ENCODE measurements around the gene PUM2. TPM values are rescaled to one million over a fixed set of nuclear protein-coding genes. Genes with fewer than 3 reads are reported as not detected.
A peak's percentile ranks its signal among the peaks of the same experiment; 100 is the strongest.

The PUM2 gene
- total RNA-seq, 1 donor from 2014 or later: 48.0 TPM

DNA sequence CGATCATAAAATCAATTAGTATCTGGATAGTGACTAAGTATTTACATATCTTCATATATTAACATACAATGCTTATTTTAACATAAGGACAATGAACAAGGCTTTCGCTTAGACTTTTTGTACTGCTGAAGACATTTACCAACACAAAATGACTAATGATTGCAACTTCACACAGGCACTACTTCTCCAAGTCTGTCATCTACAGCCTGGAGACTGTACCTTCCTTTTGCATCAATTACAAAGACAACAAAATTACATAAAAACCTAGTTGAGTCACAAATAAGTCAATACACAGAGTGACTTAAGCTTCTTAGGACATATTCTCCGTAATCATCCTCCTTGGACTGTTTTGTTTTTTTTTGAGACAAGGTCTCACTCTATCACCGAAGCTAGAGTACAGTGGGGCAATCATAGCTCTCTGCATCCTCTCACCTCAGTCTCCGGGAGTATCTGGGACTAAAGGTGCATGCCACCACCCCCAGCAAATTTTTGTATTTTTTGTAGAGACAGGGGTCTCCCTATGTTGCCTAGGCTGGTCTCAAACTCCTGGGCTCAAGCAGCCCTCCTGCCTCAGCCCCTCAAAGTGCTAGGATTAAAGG lies 15.9 kb downstream of the PUM2 start:
- no peak for DNase-seq

GRCh38 chr2:20333738-20334137 lies 16.9 kb downstream of the PUM2 start:
- DNase-seq: no peak

- no peak for DNase-seq
These were observed 20.5 kb downstream of the PUM2 start for GRCh38 chr2:20330192-20330591.

DNA sequence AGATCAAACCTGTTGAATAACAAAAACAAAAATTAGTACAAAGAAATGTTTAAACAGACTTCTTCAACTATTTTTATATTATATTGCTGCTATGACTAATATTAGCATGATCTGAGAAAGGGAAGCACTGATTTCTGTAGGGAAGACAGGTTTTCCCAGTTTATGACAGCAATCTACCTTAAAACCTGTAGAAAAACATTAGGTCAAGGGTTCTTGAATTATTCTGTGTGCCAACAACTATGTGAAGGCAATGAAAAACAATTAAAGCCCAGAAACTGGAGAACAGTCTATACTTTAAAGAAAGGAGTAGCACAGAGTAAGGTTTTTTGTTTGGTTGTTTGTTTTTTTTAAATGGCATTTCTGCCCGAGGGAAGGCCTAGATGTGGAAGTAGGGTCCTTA lies 23.3 kb downstream of the PUM2 start:
- no peak for DNase-seq

DNA sequence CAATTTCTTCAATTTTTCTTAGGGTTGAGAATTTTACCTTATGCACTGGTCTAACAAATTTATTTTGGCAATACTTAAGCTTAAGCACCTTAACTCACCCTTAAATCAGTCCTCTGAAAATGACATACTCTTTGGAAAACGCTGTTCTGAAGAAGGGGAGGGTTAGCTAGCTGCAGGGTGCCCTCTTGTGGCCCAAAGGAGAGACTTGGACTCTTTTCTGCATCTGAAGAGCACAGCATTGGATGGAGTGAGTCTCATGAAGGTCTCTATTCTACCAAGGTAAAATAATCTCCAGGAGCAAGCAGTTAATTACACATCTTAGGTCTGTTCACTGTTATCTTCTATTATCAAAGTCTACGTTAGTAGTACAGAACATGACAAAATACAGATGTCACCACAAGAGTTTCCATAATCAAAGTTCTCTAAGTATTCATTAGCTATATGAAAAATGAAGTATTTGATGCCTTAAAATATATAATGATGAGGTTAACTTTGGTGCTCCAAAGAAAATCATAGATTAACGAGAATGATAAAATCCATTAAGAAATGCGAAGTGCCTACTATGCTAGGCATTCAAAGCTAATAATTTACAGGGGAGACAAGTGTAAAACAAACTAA lies 24.4 kb downstream of the PUM2 start:
- peak; percentile 81 for DNase-seq

- DNase-seq: peak; percentile 68
These were observed 27.9 kb downstream of the PUM2 start for GRCh38 chr2:20322527-20323300.

- DNase-seq: no peak
These were observed 33.0 kb downstream of the PUM2 start for GRCh38 chr2:20317690-20318089.

GRCh38 chr2:20317197-20317596 lies 33.4 kb downstream of the PUM2 start:
- no peak for DNase-seq

GRCh38 chr2:20314562-20315501 lies 35.8 kb downstream of the PUM2 start:
- peak; percentile 77 for DNase-seq

GRCh38 chr2:20313659-20314058 lies 37.0 kb downstream of the PUM2 start:
- peak; percentile 37 for DNase-seq

DNA sequence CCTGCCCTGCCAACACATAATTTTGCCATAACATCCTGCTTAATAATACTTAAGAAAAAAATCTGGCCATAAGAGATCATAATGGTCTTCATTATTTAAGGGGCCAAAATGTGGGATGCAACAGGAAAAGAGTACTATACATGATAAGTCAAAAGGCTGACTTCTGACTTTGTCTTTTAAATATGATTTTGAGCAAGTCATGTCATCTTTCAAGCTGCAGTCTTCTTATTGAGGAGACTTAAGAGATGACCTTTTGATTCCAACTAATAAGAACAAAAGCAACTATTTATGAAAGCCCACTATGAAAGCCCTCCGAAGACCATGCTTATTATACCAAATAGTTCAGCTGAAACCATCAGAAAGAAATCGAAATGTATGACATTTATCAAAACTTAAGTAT lies 41.6 kb downstream of the PUM2 start:
- no peak for DNase-seq

DNA sequence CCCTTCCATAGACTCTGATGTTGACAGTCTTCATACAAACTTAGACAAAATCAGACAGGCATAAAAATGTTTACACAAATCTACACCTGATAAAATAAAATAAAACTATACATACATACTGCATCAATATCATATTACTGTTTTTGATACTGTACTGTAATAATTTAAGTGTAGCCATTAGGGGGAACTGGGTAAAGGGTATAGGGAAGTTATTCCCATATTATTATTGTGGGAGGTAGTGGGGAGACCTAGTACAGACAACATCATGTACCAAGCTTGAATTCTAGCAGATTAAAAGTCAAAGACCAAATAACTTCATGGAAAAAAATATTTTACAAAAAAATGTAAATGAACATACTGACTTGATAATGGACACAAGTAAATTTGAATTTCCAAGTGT lies 43.3 kb downstream of the PUM2 start:
- DNase-seq: no peak

DNA sequence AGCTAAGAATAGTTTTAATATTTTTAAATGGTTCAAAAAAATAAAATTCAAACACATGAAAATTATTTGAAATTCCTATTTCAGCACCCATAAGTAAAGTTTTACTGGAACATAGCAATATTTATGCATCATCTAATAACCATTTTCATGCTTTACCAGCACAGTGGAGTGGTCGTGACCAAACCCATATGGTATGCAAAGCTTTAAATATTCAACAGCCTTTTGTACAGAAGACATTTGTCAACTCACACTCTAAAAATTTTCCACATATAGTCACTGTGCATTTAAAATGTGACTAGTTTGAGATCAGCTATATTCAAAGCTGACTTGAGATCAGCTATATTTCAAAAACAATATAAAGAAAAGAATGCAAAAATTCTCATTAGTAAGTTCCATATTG lies 46.2 kb downstream of the PUM2 start:
- no peak for DNase-seq

DNA sequence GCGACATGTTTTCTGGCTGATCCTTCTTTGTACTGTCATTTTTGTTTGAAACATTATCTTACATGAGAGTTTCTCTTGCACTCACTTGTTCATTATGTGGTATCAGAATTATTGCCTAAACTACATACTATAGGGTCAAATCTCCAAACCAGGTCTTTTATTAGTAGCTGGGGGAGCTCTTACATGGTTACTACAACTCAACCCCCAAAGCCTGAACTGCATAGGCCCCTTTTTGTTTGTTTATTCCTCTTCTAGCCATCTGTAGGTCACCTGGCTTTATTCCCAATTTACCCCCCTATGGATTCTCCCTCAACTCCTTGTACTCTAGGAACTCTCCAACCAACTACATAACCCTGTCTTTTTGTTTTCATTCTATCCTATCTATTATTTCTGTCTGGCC lies 46.7 kb downstream of the PUM2 start:
- no peak for DNase-seq

DNA sequence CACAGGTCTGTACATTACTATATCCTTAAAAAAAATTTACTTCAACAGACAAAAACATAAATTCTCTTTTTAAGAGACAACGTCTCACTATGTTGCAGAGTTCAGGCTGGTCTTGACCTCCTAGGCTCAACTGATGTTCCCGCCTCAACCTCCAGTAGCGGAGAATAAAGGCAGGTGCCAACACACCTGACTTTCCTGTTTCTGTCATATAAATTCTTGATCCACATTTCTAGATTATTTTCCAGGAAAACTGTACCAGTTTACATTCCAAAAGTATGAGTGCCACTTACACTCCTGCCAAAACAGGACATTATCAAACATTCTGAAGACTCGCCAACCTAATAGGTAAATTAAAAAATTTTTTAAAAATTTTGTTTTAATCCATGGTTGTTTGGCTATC lies 48.6 kb downstream of the PUM2 start:
- no peak for DNase-seq

DNA sequence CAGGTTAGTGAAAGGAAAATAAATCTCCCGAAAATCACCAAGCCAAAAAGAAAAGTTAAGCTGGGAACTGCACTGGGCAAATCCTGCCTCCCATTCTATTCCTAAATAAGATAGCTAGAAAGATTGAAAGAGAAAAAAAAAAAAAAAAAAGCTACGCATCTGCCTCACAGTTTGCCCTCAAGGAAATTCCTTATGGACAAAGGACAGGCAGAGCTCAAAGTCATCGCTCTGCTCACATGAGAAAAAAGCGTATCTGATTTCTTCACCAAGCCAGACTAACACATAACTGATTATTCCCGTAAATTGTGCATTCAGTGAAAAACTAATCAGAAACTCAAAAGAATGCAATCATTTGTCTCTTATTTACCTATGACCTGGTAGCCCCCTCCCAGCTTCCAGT lies 50.0 kb downstream of the PUM2 start:
- no peak for DNase-seq

- no peak for DNase-seq
These were observed 51.5 kb downstream of the PUM2 start for GRCh38 chr2:20299113-20299512.

DNA sequence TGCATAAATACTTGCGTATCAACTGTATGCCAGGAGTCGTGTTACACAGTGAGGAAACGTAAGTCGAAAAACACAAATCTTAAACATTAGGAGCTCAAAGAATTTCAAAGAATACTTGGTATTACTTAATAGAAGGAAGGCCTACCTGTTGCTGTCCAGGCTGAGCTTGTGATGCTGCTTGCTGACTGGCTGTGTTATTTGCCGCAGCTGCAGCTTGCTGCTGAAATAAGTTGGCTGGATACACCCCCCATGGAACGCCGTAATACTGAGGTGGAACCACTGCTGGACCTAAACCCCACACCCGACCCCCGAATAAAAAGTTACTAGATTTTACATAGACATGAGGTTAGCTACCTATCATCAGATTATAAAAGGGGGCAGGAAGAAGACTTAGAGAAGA lies 56.4 kb downstream of the PUM2 start:
- no peak for DNase-seq

GRCh38 chr2:20292984-20293383 lies 57.7 kb downstream of the PUM2 start:
- DNase-seq: no peak

GRCh38 chr2:20291846-20292408 lies 58.7 kb downstream of the PUM2 start:
- no peak for DNase-seq

DNA sequence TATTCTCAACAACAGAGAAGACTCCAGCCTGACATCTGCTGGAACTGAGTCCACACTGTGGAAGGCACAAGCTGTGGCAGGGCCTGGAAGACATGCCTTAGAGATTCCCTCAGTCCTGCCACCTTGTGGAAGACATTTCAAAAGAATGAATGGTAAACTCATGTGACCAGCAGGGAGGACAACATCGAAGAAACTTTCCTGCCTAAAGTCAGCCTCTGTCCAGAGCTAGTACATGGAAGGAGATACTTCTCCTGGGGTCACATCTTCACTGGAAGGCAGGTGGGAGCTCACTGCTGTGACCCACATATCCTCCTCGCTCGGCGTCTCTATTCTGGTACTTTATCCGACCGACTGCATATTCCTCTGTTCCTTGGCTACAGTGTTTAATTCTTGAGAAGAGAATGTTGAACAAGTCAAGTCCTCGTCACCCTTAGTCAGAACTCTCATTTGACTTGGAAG lies 59.5 kb downstream of the PUM2 start:
- DNase-seq: peak; percentile 89

DNA sequence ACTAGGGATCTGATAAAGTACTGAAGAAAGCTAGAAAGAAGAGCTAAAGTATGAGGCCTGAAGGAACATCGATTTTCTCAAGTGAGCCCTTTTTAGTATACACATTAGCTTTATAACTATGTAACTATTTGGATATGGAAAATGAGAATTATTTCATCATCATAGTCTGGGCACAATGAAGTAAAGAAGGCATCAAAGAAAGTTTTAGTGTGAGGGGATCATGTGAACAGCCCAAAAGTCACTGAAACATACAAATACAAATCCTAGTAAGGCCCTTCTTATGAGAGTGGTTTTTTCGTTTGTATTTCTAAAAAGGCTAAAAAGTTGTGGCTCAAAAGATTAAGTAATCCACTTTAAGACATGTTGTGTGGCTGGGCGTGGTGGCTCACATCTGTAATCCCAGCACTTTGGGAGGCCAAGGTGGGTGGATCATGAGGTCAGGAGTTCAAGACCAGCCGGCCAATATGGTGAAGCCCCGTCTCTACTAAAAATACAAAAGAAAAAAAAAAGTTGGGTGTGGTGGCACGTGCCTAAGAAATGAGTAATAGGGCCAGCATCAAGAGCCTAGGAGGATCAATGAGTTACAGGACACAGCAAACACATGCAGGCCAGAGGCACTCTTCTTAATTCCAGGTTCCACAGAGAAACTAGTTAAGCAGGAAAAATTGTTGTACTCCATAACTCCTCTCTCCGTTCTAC lies 61.9 kb downstream of the PUM2 start:
- DNase-seq: no peak
